ENCODE results near the gene TNNI3. TPM values are rescaled to one million over a fixed set of nuclear protein-coding genes. Genes with fewer than 3 reads are reported as not detected.

Gene TNNI3
- total and polyA plus RNA-seq, 10 of the 15 experiments (the other 5 are each of a cell fraction or from before 2014, with no cell fraction given) = not detected

DNA sequence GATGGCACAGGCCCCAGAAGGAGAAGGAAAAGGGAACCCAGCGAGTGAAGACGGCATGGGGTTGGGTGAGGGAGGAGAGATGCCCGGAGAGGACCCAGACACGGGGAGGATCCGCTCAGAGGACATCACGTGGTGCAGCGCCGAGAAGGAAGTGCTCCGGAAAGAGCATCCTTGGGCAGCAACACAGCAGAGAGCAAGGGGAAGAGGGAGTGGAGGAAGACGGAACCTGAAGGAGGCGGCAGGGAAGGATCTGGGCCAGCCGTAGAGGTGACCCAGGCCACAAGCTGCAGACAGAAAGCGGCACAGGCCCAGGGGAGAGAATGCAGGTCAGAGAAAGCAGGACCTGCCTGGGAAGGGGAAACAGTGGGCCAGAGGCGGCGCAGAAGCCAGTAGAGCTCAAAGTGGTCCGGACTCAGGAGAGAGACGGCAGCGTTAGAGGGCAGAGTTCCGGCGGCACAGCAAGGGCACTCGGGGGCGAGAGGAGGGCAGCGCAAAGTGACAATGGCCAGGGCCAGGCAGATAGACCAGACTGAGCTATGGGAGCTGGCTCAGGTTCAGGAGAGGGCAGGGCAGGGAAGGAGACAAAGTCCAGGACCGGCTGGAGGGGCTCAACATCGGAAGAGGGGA lies 41.2 kb downstream of the TNNI3 start:
- BruUV-seq (replicated peaks) = no TSS peak
- WGBS (ENCODE audit: insufficient coverage, insufficient replicate concordance, low lambda C conversion rate, missing lambda C conversion rate) = 1% methylated on average over 24 of the region's 25 CpGs
- SMC1A ChIA-PET (ENCODE audit: uncharacterized antibody, unreplicated experiment) = interaction anchor here (0.7 to 1.1 kb wide), 2 partner anchors 135 to 144 kb away, joined by 3 read pairs; no protein-coding TSS in a partner anchor
- ATAC-seq = peak; percentile 72
- H3K4me3 ChIP-seq = peak overlapping the region; percentile 97
- peak overlapping the region; percentile 68 for H3K9ac ChIP-seq (ENCODE audit: control insufficient read depth, insufficient read depth, low read length)
- H3K9me3 ChIP-seq (replicated peaks; ENCODE audit: control insufficient read depth, insufficient read depth, low read length) = no peaks in the 10 kb centered on the region
- FAIRE-seq = peak; percentile 79
- H3K36me3 ChIP-seq (ENCODE audit: control insufficient read depth in 2 of 2, insufficient read depth in 2 of 2, low read length in 1 of 2) = peaks cover 0 to 2% of the 10 kb centered on the region in 2 experiments; a peak in 1 of 4 replicates
- intact Hi-C loops (cut with micrococcal nuclease; ENCODE audit: unreplicated experiment) (no loop called here), in situ Hi-C loops (cut with MboI) (no loop called here)
- no peak for DNase-seq (ENCODE audit: low read depth, low spot score)
- H2AFZ ChIP-seq (ENCODE audit: control insufficient read depth, low read depth, low read length) = peak overlapping the region; percentile 40
- POLR2A ChIA-PET = interaction anchor here (1.0 kb wide), 1 partner anchor 223 kb away, joined by 3 read pairs; the partner anchor contains the start of gene KMT5C
- RAD21 ChIA-PET (ENCODE audit: unreplicated experiment) = no interaction called here
- H3K27me3 ChIP-seq (replicated peaks in 1 of 2; ENCODE audit: control insufficient read depth in 2 of 2, insufficient read depth in 2 of 2, low read length in 1 of 2) = no peaks in the 10 kb centered on the region
- H4K20me1 ChIP-seq (ENCODE audit: control insufficient read depth, insufficient read depth) = peaks cover 3% of the 10 kb centered on the region; the same call in 1 of the 2 replicates
- H3K27ac ChIP-seq (ENCODE audit: control insufficient read depth, insufficient read depth) = peak overlapping the region; percentile 74
- H3K4me1 ChIP-seq (ENCODE audit: control insufficient read depth, insufficient read depth, low read length) = peaks cover 19% of the 10 kb centered on the region
- H3K79me2 ChIP-seq (ENCODE audit: control insufficient read depth, insufficient read depth, low read length) = peaks cover 38% of the 10 kb centered on the region
- H3K4me2 ChIP-seq (ENCODE audit: control insufficient read depth, insufficient read depth) = peak overlapping the region; percentile 90
- CTCF ChIA-PET = no interaction called here
- TF ChIP-seq FOXK2 (IDR thresholded peaks at IDR 0.05) (no peak), DPF2 (IDR thresholded peaks at IDR 0.05) (no peak), ASH2L (IDR thresholded peaks at IDR 0.05; ENCODE audit: borderline replicate concordance, low read depth) (no peak), ZBED1 (IDR thresholded peaks at IDR 0.05; ENCODE audit: borderline replicate concordance) (no peak), CTCF (IDR thresholded peaks at IDR 0.05 in 2 of 3, conservative IDR thresholded peaks at IDR 0.05 in 1 of 3; ENCODE audit: control insufficient read depth in 2 of 3, extremely low read depth in 1 of 3, insufficient read depth in 1 of 3, low read depth in 3 of 3, low read length in 3 of 3) (no peak), STAT3 (IDR thresholded peaks at IDR 0.05; ENCODE audit: low read depth, low read length) (no peak), JUND (IDR thresholded peaks at IDR 0.05; ENCODE audit: low read depth, low read length) (no peak), RELA (IDR thresholded peaks at IDR 0.05; ENCODE audit: borderline replicate concordance, partially characterized antibody) (no peak), CHD1 (IDR thresholded peaks at IDR 0.05; ENCODE audit: low read depth, low read length) (no peak), PKNOX1 (IDR thresholded peaks at IDR 0.05) (no peak), TBL1XR1 (IDR thresholded peaks at IDR 0.05; ENCODE audit: low read depth, low read length) (no peak)
- TF ChIP-seq, protein P1, sequence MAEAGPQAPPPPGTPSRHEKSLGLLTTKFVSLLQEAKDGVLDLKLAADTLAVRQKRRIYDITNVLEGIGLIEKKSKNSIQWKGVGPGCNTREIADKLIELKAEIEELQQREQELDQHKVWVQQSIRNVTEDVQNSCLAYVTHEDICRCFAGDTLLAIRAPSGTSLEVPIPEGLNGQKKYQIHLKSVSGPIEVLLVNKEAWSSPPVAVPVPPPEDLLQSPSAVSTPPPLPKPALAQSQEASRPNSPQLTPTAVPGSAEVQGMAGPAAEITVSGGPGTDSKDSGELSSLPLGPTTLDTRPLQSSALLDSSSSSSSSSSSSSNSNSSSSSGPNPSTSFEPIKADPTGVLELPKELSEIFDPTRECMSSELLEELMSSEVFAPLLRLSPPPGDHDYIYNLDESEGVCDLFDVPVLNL (IDR thresholded peaks at IDR 0.05; ENCODE audit: low read depth, low read length) = no peak
- TF ChIP-seq, protein P2, sequence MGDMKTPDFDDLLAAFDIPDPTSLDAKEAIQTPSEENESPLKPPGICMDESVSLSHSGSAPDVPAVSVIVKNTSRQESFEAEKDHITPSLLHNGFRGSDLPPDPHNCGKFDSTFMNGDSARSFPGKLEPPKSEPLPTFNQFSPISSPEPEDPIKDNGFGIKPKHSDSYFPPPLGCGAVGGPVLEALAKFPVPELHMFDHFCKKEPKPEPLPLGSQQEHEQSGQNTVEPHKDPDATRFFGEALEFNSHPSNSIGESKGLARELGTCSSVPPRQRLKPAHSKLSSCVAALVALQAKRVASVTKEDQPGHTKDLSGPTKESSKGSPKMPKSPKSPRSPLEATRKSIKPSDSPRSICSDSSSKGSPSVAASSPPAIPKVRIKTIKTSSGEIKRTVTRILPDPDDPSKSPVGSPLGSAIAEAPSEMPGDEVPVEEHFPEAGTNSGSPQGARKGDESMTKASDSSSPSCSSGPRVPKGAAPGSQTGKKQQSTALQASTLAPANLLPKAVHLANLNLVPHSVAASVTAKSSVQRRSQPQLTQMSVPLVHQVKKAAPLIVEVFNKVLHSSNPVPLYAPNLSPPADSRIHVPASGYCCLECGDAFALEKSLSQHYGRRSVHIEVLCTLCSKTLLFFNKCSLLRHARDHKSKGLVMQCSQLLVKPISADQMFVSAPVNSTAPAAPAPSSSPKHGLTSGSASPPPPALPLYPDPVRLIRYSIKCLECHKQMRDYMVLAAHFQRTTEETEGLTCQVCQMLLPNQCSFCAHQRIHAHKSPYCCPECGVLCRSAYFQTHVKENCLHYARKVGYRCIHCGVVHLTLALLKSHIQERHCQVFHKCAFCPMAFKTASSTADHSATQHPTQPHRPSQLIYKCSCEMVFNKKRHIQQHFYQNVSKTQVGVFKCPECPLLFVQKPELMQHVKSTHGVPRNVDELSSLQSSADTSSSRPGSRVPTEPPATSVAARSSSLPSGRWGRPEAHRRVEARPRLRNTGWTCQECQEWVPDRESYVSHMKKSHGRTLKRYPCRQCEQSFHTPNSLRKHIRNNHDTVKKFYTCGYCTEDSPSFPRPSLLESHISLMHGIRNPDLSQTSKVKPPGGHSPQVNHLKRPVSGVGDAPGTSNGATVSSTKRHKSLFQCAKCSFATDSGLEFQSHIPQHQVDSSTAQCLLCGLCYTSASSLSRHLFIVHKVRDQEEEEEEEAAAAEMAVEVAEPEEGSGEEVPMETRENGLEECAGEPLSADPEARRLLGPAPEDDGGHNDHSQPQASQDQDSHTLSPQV (IDR thresholded peaks at IDR 0.05) = no peak
- TF ChIP-seq, protein P3, sequence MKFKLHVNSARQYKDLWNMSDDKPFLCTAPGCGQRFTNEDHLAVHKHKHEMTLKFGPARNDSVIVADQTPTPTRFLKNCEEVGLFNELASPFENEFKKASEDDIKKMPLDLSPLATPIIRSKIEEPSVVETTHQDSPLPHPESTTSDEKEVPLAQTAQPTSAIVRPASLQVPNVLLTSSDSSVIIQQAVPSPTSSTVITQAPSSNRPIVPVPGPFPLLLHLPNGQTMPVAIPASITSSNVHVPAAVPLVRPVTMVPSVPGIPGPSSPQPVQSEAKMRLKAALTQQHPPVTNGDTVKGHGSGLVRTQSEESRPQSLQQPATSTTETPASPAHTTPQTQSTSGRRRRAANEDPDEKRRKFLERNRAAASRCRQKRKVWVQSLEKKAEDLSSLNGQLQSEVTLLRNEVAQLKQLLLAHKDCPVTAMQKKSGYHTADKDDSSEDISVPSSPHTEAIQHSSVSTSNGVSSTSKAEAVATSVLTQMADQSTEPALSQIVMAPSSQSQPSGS (IDR thresholded peaks at IDR 0.05; ENCODE audit: low read length) = no peak

All from GM12878 (cell line).